GM18873 (cell line): ENCODE results near the gene COL8A1.
"Not testable (repeated sequence)": the region's sequence is repeated elsewhere in the genome, so short reads cannot be mapped to it uniquely, and the experiment has no call there.

Source experiments
- ATAC-seq: cut with Tn5 transposase; IDR thresholded peaks from one replicate; pipeline ENCODE4 v1.9.1; 2021; ENCODE audit warnings: mild to moderate bottlenecking, moderate library complexity, moderate number of reproducible peaks; ENCODE audit not compliant: unreplicated experiment, low FRiP score

COL8A1 gene

DNA sequence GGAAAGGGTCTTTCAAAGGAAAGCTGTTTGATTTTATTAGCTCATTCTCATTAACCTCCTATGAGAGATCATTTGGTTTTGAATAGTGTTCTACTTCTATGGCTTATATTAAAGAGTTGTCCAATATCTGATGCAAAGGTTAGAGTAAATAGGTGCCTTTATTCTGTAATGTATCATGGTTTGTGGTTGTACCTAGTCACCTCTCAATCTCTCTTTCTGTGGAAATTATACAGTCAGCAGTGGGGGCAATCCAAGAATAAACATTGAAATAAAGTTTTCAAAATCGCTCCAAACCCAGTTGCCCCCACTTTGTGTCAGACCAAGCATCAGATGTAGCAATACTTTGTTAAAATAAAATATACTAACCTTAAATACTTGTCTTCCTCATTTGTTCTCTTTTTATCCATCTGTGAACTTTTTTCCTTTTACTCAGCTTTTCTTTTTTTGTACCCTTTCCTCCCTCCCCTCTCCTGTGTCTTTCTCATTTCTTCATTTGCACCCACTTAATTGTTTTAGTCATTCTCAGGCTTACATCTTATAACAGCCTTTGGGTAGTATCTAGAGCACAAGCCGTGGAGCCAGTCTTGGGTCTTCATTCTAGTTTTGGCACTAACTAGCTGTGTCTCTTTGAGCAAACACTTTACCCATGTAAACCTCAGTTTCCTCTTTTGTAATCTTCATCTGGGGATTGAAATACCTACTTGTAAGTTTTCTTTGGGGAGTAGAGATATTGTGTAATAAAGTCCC, 196.0 kb downstream of the COL8A1 start:
- ATAC-seq: no peak

DNA sequence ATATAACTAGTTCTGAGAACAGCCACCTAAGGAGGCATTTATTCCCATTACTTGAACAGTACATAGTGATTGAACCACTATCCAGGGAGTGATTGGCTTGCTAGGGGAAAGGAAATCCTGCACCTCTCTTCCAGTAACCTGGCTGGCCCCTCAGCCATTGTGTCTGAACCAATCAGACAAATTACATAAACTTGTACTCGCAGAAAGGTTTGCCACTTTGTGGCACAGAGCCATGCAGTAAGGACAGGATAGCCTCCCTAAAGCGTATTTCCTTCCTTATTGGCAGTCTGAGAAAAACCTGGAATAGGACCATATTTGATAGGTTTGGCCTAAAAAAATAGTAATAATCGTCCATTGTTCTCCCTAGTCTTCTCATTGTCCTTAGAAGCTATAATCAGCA, 198.3 kb downstream of the COL8A1 start:
- ATAC-seq: no peak

DNA sequence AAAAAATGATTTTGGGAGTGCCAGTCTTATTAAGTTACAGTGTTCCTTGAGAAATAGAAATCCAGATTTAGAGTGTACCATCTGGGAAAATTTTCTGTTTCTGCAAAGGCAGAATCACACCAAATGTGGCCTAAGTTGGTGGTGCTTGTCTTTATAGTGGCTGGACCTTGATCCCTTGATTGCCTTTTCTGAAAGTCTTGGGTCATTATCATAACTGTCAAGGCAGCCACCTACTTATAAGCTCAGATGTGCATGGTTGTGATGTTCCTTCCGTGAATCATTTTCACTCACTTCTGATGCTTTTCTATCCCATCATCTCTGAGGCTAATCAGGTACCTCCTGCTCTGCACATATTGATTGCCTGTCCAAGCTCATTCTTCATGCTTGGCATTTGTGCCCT, 199.3 kb downstream of the COL8A1 start:
- ATAC-seq: no peak

DNA sequence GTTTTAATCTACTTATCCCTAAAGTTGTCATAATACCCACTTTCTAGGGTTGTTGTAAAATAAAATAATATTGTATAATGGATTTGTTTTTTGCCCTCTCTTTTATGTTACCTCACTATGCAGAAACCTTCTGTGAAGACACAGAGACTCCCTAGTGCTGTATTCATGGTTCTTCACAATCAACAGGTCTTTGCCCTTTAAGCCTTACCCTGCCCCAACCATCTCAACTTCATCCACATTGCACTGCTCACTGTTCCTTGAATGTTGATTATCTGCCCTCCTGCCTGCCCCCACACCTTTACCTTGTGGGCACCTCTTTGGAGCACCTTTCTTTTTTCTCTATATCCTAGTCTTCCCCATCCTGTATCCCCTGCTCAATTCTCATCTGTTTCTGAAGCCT, 200.4 kb downstream of the COL8A1 start:
- no peak for ATAC-seq

DNA sequence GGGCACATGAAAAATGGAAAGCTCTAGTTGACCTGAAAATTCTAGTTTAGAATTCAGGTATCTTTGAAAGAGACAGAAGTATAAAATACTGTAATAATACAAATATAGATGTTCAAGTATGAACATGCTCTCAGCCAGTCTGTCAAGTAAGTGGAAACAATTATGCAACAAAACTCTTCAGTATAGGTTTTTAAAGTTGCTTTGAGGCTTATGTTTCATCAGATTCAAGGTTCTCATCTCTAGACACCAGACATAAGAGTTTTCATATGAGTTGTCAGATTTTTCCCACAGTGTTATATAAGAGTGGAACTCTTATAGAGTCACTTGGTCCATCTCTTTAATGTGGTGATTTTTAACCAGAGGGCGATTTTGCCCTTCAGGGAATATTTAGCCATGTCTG, 201.2 kb downstream of the COL8A1 start:
- ATAC-seq: no peak

DNA sequence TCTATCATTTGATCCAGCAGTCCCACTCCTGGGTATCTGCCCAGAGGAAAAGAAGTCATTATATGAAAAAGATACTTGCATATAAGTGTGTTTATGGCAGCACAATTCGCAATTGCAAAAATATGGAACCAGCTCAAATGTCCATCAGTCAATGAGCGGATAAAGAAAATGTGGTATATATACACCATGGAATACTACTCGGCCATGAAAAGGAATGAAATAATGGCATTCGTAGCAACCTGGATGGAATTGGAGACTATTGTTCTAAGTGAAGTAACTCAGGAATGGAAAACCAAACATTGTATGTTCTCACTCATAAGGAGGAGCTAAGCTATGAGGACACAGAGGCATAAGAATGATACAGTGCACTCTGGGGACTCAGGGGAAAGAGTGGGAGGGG, 203.6 kb downstream of the COL8A1 start:
- ATAC-seq: not testable (repeated sequence)

DNA sequence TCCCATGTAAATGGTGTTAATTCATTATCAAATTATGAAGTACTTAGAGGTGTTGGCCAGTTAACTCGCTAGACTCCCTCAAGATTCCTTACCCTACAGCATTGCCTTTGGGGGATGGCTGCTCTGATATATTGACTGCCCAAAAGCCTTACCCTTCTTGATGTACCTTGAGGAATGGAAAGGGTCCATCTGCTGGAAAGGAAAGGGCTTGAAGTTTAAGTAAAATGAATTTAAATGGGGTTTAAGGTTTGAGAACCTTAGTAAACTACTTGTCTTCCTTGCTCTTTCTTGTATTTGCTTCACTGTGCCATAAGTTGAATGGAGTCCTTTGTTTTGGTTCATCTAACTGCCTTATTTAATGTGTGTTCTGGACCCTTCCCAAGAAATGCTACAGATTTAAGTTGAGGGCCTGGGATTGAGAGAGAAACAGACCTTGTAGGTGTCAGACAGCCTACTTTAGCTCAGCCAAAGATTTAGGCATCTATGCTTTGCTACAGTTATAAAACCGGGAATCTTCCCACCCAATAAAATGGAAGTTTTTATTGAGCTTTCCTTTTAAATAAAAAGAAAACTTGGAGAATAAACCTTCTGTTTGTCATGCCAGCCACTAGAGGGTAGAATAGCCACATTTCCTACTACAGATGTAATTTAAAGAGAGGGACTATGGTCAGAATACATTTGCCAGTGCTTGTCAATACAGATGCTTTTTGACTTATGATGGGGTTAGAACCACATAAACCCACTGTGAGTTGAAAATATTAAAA, 204.6 kb downstream of the COL8A1 start:
- ATAC-seq: peak; percentile 71

DNA sequence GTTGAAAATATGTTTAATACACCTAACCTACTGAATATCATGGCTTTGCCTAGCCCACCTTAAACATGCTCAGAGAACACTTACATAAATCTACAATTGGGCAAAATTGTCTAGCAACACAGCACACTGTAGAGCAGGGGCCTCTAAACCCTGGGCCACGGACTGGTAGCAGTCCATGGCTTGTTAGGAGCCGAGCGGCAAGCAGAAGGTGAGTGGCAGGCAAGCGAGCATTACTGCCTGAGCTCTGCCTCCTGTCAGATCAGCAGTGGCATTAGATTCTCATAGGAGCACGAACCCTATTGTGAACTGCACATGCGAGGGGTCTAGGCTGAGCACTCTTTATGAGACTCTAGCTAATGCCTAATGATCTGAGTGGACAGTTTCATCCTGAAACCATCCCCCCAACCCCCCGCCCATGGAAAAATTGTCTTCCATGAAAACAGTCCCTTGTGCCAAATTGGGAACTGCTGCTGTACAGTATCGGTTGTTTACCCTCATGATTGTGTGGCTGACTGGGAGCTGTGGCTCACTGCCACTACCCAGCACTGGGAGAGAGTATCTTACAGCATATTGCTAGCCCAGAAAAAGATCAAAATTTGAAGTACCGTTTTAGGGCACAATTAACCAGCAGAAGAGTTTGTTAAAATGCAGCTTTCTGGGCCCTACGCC, 205.3 kb downstream of the COL8A1 start:
- peak; percentile 14 for ATAC-seq

DNA sequence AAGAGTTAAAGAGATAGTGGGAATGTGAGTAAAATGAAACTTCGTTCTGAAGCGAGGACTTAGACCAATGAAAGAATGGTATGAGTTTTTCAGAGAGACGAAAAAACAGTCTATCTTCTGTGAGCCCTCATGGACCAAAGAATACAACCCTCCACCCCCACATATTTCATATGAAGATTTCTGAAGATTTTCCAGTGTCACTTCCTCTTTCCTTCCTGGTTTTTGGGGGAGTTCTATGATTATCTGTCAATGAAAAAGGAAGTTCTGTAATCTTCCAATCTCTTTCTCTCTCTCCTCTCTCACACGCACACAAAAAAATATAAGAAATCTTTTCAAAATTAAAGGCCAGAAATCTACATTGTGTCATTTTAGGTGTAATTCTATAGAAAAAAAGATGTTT, 206.9 kb downstream of the COL8A1 start:
- ATAC-seq: no peak

DNA sequence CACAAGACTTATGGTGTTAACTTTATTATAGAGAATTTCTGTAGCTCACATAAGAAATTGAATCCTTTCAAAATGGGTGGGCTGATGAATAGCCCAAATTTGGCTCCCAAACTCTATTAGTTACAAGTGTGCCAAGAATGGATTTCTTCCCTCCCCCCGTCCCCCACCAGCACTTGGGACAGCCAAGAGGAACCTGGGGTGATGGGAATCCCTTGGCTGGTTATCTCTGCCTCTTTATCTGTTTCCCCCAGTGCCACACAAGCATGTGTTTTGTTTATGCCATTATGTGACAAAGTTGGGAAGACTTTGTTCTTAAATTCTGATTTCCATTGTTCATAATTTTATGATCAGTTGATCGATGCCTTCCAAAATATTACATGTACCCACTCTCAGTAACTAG, 207.6 kb downstream of the COL8A1 start:
- no peak for ATAC-seq

DNA sequence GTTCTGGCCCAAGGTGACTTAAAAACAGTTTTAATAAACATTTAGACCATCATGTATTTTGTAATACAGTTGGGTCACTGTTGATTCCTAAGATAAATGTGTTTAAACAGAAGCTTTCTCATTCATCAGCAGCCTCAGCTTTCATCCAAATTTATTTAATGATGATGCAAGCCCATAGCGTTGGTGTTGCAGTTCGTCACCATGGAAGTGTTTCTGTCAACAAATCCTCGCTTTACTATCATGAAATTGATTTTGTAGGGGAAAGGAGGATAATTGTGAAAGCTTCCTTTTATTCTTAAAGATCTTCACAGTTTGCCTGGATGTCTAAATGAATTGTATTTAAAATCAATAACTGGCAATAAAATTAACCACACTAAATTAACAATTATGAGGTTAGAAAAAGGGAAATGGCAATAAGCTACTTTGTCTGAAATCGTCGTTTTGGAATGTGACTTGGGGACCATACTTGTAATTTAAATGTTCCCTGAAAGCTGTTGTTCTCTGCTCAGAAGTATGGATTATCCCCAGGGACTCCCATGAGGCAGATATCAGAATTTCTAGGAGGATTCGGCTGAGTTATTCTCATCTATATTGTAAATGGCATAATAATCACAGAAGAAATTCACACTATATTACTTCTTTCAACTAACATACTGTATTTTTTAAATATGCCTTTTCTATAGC, 208.2 kb downstream of the COL8A1 start:
- ATAC-seq: no peak

DNA sequence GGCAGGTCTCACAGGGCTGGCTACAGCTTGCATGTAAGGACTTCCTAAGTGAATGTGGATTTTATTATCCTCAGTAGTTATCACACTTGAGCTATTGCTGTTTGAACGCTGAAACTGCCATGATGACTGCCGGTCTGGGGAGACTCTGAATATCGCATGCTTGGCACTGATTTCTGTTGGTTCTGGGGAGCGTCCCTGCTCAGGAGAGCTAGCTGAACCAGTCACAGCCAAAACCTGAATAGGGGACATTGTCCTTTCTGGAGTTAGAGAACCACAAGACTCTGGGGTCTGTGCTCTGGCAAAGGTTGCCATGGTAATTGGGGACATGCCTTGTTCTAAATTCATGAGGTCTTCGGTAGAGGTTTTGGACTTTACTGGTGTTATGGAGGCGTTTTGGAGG, 210.0 kb downstream of the COL8A1 start:
- ATAC-seq: no peak
